IgD-negative memory B cell (primary cell): ENCODE data around the gene FRMD4A. TPM values are rescaled to one million over a fixed set of nuclear protein-coding genes. Genes with fewer than 3 reads are reported as not detected.

ENCODE experiments used
- H3K27ac Mint-ChIP-seq, 3 donors: one replicate each; pipeline ENCODE4 v1.8.0; 2020 to 2022; ENCODE audit warnings: mild to moderate bottlenecking in 3 of 3, mixed read lengths in 3 of 3, moderate library complexity in 1 of 3
- H3K27me3 Mint-ChIP-seq: one replicate; pipeline ENCODE4 v1.8.0; 2021; ENCODE audit warnings: mixed read lengths
- H3K36me3 Mint-ChIP-seq: one replicate; pipeline ENCODE4 v1.8.0; 2020; ENCODE audit warnings: mild to moderate bottlenecking, mixed read lengths
- H3K4me1 Mint-ChIP-seq, 3 donors: one replicate each; pipeline ENCODE4 v1.8.0; 2020 to 2022; ENCODE audit warnings: mixed read lengths in 3 of 3, mild to moderate bottlenecking in 1 of 3
- H3K4me3 Mint-ChIP-seq, 4 donors: one replicate each; pipeline ENCODE4 v1.8.0; 2020 to 2022; ENCODE audit warnings: mild to moderate bottlenecking in 4 of 4, mixed read lengths in 4 of 4, moderate library complexity in 3 of 4
- H3K9me3 Mint-ChIP-seq, 3 donors: one replicate each; pipeline ENCODE4 v1.8.0; 2020 to 2021; ENCODE audit warnings: mixed read lengths in 3 of 3, mild to moderate bottlenecking in 1 of 3
- polyA plus RNA-seq: library from polyadenylated mRNA; unstranded; fragments of 300-500 nt; fragmentation: Illumina TruSeq; gene quantifications from one replicate; pipeline ENCODE4 v1.2.3, GENCODE V29; 2021

The FRMD4A gene
- polyA plus RNA-seq, 1 donor from 2014 or later, result 1.7 TPM

- Mint-ChIP-seq H3K27me3 (no peaks in the 10 kb centered on the region), H3K27ac (no peak overlapping the region), H3K4me1 (peaks cover 13 to 18% (median 17%) of the 10 kb centered on the region in 3 donors), H3K36me3 (peaks cover 2% of the 10 kb centered on the region), H3K4me3 (peak overlapping the region in 1 of 4 donors; percentile 71), H3K9me3 (no peaks in the 10 kb centered on the region)
Measured at GRCh38 chr10:13806419-13806818, 524.3 kb downstream of the FRMD4A start.

DNA sequence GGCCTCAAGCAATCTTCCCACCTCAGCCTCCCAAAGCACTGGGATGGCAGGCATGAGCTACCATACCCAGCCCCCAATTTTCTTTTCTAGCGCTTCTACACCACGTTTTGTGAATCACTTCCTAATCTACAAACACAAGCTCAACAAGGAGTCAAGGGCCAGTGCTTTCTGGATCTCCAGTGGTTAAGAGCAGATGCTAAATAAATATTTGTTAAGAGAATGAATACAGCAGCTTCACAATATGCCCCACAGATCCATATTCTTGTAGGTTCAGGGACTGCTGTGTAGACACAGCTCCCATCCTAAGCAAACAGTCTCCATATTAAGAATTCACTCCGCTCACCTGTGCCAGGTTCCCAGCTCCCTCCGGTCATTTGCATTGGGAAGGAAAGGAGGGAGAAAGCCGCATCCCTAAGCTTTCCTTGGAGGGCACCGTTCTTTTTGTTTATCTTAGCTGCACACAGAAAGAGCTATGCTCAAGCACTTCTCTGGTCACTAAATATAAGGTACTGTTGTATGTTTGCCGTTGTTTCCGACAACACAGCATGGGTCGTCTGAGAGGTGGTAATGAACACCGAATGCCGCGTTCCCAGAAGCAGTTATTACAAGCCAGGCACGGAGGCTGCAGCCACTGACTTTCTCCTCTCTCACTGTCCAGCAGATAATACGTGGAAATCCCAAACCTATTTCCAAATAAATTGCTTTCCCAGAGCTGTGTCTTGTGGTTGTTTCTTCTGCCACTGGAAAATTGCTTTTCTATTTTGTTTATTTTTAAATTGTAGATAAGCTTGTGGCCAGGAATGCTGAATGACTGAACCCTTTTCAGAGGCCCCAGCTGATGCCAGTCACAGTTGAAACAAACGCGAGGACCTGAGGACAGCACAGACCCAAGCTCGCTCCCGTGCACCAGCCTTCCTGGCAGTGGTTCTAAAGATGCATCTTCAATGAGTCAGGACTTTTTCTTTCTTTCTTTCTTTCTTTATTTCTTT lies 526.9 kb downstream of the FRMD4A start:
- peaks cover 1% of the 10 kb centered on the region for H3K27me3 Mint-ChIP-seq
- H3K27ac Mint-ChIP-seq, result no peak overlapping the region
- no peak overlapping the region for H3K4me3 Mint-ChIP-seq
- peaks cover 14% of the 10 kb centered on the region in 3 donors for H3K4me1 Mint-ChIP-seq
- H3K36me3 Mint-ChIP-seq, result peaks cover 2% of the 10 kb centered on the region
- H3K9me3 Mint-ChIP-seq, result no peaks in the 10 kb centered on the region

GRCh38 chr10:13801907-13802288 lies 528.8 kb downstream of the FRMD4A start:
- no peak overlapping the region for H3K27ac Mint-ChIP-seq
- H3K27me3 Mint-ChIP-seq, result peaks cover 1% of the 10 kb centered on the region
- H3K36me3 Mint-ChIP-seq, result peaks cover 2% of the 10 kb centered on the region
- H3K4me1 Mint-ChIP-seq, result peaks cover 15 to 17% (median 16%) of the 10 kb centered on the region in 3 donors
- H3K4me3 Mint-ChIP-seq, result no peak overlapping the region
- H3K9me3 Mint-ChIP-seq, result no peaks in the 10 kb centered on the region

- Mint-ChIP-seq H3K9me3 (no peaks in the 10 kb centered on the region), H3K27me3 (peaks cover 1% of the 10 kb centered on the region), H3K4me3 (no peak overlapping the region), H3K36me3 (peaks cover 2% of the 10 kb centered on the region), H3K4me1 (peaks cover 13 to 19% (median 16%) of the 10 kb centered on the region in 3 donors), H3K27ac (no peak overlapping the region)
Measured at GRCh38 chr10:13801156-13801906, 529.4 kb downstream of the FRMD4A start.

DNA sequence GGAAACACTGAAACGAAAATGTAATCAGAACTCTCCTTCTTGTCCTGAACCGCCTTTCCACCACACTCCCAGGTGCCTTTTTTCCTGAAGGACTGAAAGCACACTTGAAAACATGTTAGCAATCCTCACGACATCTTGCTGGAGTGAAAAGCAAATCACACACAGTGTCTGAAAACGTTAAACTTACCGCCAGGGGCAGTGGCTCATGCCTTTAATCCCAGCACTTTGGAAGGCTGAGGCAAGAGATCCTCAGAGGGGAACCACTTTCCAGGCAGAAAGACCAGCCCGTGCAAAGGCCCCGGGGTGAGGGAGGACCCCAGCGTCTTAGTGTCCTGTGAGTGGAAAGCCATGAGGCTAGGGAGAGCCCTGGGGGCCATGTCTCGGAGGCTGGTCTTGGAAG lies 533.6 kb downstream of the FRMD4A start:
- H3K36me3 Mint-ChIP-seq, result no peaks in the 10 kb centered on the region
- no peak overlapping the region for H3K27ac Mint-ChIP-seq
- peaks cover 22 to 31% (median 25%) of the 10 kb centered on the region in 3 donors for H3K4me1 Mint-ChIP-seq

DNA sequence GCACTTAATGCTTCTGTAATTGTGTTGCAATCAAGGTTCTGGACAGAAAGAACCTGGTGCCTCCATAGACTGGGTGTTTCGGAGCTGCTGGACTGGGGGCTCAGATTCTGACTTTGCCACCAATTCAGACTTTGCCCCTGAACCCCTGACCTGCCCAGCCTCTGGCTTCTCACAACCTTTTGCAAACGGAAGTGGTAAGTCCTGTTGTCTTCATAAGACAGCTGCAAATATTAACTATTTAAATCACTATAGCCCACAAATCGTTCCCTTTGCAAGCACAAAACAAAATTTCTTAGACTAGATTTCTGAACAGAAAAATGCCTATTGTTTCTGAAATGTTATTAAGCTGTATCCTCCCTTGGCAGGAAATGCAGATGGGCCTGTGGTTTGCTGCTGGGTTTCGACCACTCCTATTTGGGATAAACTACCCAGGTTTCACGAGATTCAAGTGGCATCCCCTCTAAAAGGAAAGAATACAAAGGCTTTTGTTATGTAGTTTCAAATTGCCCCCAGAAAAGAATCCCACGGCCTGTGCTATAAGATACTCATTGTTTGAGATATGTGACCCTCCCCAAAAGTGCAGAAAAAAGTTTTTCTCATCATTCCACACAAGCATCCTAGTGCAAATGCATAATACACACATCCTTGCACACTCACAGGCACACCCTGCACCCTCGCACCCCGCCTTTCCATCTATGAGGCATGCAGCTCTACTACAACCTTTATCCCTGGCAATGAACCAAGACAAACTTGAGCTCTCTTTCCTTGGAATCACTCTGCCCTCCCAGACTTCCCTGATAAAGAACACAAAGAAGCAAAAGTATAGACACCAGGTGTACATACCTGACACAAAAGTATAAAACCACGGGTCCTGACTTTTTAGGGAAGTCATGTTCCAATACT lies 534.8 kb downstream of the FRMD4A start:
- Mint-ChIP-seq H3K27me3 (peaks cover 1% of the 10 kb centered on the region), H3K4me1 (peaks cover 22 to 28% (median 25%) of the 10 kb centered on the region in 3 donors), H3K4me3 (peak overlapping the region in 2 of 4 donors; percentile 31 to 73), H3K36me3 (no peaks in the 10 kb centered on the region), H3K27ac (peak overlapping the region in 1 of 3 donors; percentile 59), H3K9me3 (no peaks in the 10 kb centered on the region)

More for the DNA sequence above, 533.6 kb downstream of the FRMD4A start:
- H3K9me3 Mint-ChIP-seq, result no peaks in the 10 kb centered on the region
- peaks cover 1% of the 10 kb centered on the region for H3K27me3 Mint-ChIP-seq
- H3K4me3 Mint-ChIP-seq, result no peak overlapping the region

DNA sequence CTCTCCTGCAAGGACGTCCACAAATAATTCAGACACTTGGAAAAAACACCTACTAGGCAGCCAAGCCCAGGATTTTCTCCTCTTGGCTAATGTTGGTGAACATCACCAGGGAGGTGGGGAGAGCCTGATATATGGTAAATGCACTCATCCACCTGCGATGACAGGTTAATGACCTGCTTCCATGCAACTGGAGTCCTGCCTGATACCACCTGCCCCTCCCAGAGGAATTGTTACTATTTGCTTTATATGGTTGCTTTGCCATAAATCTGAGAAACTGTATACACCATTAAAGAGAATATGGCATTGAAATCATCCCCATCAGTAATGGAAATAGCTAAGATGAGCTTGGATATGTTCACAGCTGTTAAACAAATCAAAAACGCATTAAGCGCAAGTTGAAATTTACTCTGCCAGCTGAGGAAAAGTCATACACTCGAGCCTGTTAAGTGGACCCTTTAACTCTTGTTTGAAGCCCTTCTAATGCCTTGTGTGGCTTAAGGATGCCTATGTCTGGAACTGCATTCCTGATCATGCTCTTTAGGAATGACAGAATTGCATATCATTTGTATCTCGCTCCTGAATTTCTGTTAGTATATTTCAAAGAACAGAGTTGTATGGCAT lies 535.6 kb downstream of the FRMD4A start:
- no peaks in the 10 kb centered on the region for H3K9me3 Mint-ChIP-seq
- no peak overlapping the region for H3K27ac Mint-ChIP-seq
- H3K4me3 Mint-ChIP-seq, result no peak overlapping the region
- H3K4me1 Mint-ChIP-seq, result peaks cover 22 to 28% (median 25%) of the 10 kb centered on the region in 3 donors
- peaks cover 1% of the 10 kb centered on the region for H3K27me3 Mint-ChIP-seq
- no peaks in the 10 kb centered on the region for H3K36me3 Mint-ChIP-seq

- H3K36me3 Mint-ChIP-seq, result peaks cover 1% of the 10 kb centered on the region
- no peaks in the 10 kb centered on the region for H3K27me3 Mint-ChIP-seq
Measured at GRCh38 chr10:13792006-13792405, 538.7 kb downstream of the FRMD4A start.

DNA sequence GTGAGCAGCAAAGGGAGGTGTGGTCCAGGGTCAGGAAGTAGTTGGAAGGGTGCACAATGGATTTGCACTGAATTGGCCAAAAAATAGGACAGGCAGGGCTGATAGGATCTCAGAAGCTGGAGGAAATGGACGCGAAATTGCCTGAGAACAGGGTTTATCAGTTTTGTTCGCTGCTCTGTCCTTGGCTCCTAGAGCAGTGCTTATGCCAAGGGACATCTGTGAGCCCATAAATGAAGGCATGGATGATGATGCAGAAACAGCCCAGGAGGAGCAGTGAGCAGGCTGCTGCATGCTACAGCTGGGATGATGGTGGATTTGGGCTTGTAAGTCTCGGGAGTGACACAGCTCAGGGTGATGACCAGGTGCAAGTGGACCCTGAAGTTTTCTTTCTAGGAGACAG lies 539.2 kb downstream of the FRMD4A start:
- H3K27ac Mint-ChIP-seq, result no peak overlapping the region
- peaks cover 26 to 37% (median 35%) of the 10 kb centered on the region in 3 donors for H3K4me1 Mint-ChIP-seq
- no peak overlapping the region for H3K4me3 Mint-ChIP-seq
- H3K36me3 Mint-ChIP-seq, result peaks cover 1% of the 10 kb centered on the region
- no peaks in the 10 kb centered on the region for H3K9me3 Mint-ChIP-seq
- H3K27me3 Mint-ChIP-seq, result no peaks in the 10 kb centered on the region

More at GRCh38 chr10:13792006-13792405, 538.7 kb downstream of the FRMD4A start:
- peaks cover 23 to 32% (median 32%) of the 10 kb centered on the region in 3 donors for H3K4me1 Mint-ChIP-seq
- no peak overlapping the region for H3K27ac Mint-ChIP-seq
- H3K9me3 Mint-ChIP-seq, result no peaks in the 10 kb centered on the region
- H3K4me3 Mint-ChIP-seq, result no peak overlapping the region

GRCh38 chr10:13790196-13790595 lies 540.5 kb downstream of the FRMD4A start:
- Mint-ChIP-seq H3K27me3 (no peaks in the 10 kb centered on the region), H3K9me3 (no peaks in the 10 kb centered on the region), H3K4me1 (peaks cover 17 to 25% (median 25%) of the 10 kb centered on the region in 3 donors), H3K27ac (no peak overlapping the region), H3K4me3 (no peak overlapping the region), H3K36me3 (peaks cover 1% of the 10 kb centered on the region)

DNA sequence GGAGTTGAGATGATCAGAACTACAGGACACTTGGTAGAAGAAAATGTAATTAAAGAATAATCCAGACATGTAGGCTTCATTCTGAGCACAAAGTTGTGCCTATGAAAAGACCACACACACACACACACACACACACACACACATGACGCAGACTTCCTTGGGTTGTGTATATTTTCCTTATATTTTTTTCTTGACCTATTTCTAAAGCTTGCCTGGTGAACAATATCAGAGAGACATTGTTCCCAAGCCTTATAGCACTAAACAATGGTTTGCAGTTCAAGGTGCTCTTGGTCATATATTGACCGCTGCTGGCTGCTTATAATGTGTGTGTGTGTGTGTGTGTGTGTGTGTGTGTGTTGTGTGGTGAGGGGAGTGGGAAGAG lies 541.3 kb downstream of the FRMD4A start:
- Mint-ChIP-seq H3K27me3 (no peaks in the 10 kb centered on the region), H3K27ac (peak overlapping the region in 1 of 3 donors; percentile 83), H3K9me3 (no peaks in the 10 kb centered on the region), H3K4me1 (peaks cover 13 to 23% (median 22%) of the 10 kb centered on the region in 3 donors), H3K36me3 (peaks cover 1% of the 10 kb centered on the region), H3K4me3 (peak overlapping the region in 1 of 4 donors; percentile 65)

- H3K4me1 Mint-ChIP-seq, result peaks cover 18 to 28% (median 28%) of the 10 kb centered on the region in 3 donors
- peaks cover 1% of the 10 kb centered on the region for H3K36me3 Mint-ChIP-seq
- peak overlapping the region in 1 of 3 donors; percentile 83 for H3K27ac Mint-ChIP-seq
- no peaks in the 10 kb centered on the region for H3K9me3 Mint-ChIP-seq
- peak overlapping the region in 1 of 4 donors; percentile 65 for H3K4me3 Mint-ChIP-seq
- no peaks in the 10 kb centered on the region for H3K27me3 Mint-ChIP-seq
Measured at GRCh38 chr10:13788711-13789447, 541.8 kb downstream of the FRMD4A start.

DNA sequence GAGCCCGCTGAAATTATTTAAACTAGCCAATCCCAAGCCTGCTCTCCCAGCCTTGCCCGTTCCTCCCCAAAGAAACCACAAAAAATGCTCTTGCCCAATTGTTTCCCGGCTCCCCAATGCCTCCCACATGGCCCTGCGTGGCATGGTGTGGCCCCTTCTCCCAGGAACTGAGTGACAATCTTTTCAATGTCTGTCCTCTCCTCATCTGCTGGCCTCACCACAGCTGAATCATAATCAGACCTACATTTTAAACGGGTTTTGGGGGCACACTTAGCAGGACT lies 542.5 kb downstream of the FRMD4A start:
- H3K4me1 Mint-ChIP-seq, result peaks cover 24 to 34% (median 28%) of the 10 kb centered on the region in 3 donors

More for the DNA sequence above, 542.5 kb downstream of the FRMD4A start:
- Mint-ChIP-seq H3K4me3 (peak overlapping the region in 1 of 4 donors; percentile 5), H3K9me3 (no peaks in the 10 kb centered on the region), H3K27ac (peak overlapping the region in 2 of 3 donors; percentile 83 to 98), H3K36me3 (peaks cover 1% of the 10 kb centered on the region), H3K27me3 (no peaks in the 10 kb centered on the region)
